BLaER1 (cell line): Measurements from ENCODE around the gene NDST4.

Experiments
- H3K27ac ChIP-seq: shearing (Covaris generic); formaldehyde crosslinking; 2 replicates; pipeline ENCODE4 v1.8.1; 2022
- H3K27me3 ChIP-seq: shearing (Covaris generic); formaldehyde crosslinking; 2 replicates; pipeline ENCODE4 v1.8.1; 2022
- H3K36me3 ChIP-seq: shearing (Covaris generic); formaldehyde crosslinking; 2 replicates; pipeline ENCODE4 v1.8.1; 2022
- H3K4me1 ChIP-seq: shearing (Covaris generic); formaldehyde crosslinking; 2 replicates; pipeline ENCODE4 v1.8.1; 2022
- H3K4me2 ChIP-seq: shearing (Covaris generic); formaldehyde crosslinking; 2 replicates; pipeline ENCODE4 v1.8.1; 2022
- H3K4me3 ChIP-seq: shearing (Covaris generic); formaldehyde crosslinking; 2 replicates; pipeline ENCODE4 v1.8.1; 2022
- H3K9ac ChIP-seq: shearing (Covaris generic); formaldehyde crosslinking; 2 replicates; pipeline ENCODE4 v1.8.1; 2022
- H3K9me3 ChIP-seq: shearing (Covaris generic); formaldehyde crosslinking; 2 replicates; pipeline ENCODE4 v1.8.1; 2022
- H4K20me1 ChIP-seq: shearing (Covaris generic); formaldehyde crosslinking; 2 replicates; pipeline ENCODE4 v1.8.1; 2022
- Cebpa-rat ChIP-seq: shearing (Covaris generic); IDR thresholded peaks from 2 replicates; pipeline ENCODE4 v1.8.1; 2022

The NDST4 gene

DNA sequence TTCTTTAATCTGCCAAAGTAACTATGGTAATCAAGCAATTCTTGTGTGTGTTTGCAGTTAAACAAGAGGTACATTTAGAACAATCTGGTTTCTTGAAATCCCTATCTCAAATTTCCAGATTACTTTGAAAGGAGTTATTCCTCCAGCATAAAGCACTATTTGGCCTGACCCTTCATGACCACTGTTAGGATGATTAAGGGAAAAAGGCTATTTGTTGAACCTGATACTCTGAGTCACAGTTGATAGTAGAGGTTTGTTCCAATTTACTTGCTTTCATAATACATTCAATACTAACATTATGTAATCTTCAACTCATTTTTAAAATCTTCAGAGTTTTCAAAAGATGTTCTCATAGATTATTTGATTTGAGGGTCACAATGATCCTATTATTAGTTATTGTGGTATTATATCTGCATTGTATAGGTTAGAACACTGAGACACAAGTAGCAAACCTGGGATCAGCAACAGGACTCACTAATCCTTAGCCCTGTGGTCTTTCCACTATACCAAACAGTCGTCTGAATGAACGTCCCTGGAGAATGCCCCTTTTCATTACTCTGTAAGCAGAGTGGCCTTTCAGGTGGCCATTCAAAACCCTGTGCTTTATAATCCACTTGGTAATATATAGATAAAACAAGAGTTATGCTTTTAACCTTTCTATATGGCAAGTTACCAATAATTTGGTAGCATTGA is 8.1 kb upstream of the NDST4 start:
- TF ChIP-seq Cebpa-rat, result no peak
- Histone ChIP-seq H4K20me1 (no peaks in the 10 kb centered on the region), H3K36me3 (no peaks in the 10 kb centered on the region), H3K27ac (no peak overlapping the region), H3K4me1 (no peaks in the 10 kb centered on the region), H3K9me3 (no peaks in the 10 kb centered on the region), H3K9ac (no peak overlapping the region), H3K27me3 (no peaks in the 10 kb centered on the region), H3K4me3 (no peak overlapping the region), H3K4me2 (no peak overlapping the region)

DNA sequence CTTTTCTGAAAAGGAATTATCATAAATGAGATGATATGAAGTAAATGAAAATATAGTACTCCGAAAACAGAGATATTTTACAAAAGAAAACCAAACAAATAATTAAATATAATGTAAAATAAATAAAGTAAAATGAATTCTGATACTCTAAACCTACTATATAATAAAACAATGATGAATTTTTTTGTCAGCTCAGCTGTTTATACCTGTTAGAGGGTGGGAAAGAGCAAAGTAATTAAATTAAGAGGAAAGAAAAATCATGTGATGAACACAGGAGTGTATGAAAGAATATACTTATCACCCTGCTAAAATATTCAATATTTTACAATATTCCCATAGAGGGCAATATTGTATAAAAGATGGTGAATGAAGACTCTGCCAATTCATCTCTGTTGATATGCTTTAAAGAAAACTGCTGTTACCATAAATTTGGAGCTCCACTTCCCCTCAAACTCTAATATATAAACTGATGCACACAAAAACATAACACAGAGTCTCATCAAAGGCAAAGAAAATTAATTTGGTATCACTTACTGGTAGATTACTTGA is 6.5 kb upstream of the NDST4 start:
- H3K27me3 ChIP-seq, result no peaks in the 10 kb centered on the region
- no peak overlapping the region for H3K4me2 ChIP-seq
- no peak overlapping the region for H3K4me3 ChIP-seq
- no peaks in the 10 kb centered on the region for H3K4me1 ChIP-seq
- no peak overlapping the region for H3K9ac ChIP-seq
- no peaks in the 10 kb centered on the region for H4K20me1 ChIP-seq
- no peak overlapping the region for H3K27ac ChIP-seq
- H3K9me3 ChIP-seq, result no peaks in the 10 kb centered on the region
- no peaks in the 10 kb centered on the region for H3K36me3 ChIP-seq
- TF ChIP-seq Cebpa-rat, result no peak

GRCh38 chr4:115117651-115118050 is 4.2 kb upstream of the NDST4 start:
- H3K9me3 ChIP-seq, result no peaks in the 10 kb centered on the region
- no peaks in the 10 kb centered on the region for H4K20me1 ChIP-seq
- no peaks in the 10 kb centered on the region for H3K4me1 ChIP-seq
- no peak overlapping the region for H3K4me2 ChIP-seq
- no peak overlapping the region for H3K4me3 ChIP-seq
- no peak for TF ChIP-seq Cebpa-rat
- no peaks in the 10 kb centered on the region for H3K27me3 ChIP-seq
- H3K9ac ChIP-seq, result no peak overlapping the region
- no peak overlapping the region for H3K27ac ChIP-seq
- H3K36me3 ChIP-seq, result no peaks in the 10 kb centered on the region

- Histone ChIP-seq H3K9me3 (no peaks in the 10 kb centered on the region), H3K4me3 (no peak overlapping the region), H3K9ac (no peak overlapping the region), H3K4me1 (no peaks in the 10 kb centered on the region), H3K27me3 (no peaks in the 10 kb centered on the region), H3K4me2 (no peak overlapping the region), H3K27ac (no peak overlapping the region), H4K20me1 (no peaks in the 10 kb centered on the region), H3K36me3 (no peaks in the 10 kb centered on the region)
- TF ChIP-seq Cebpa-rat, result no peak
Observed at GRCh38 chr4:115110191-115111181, 2.9 kb downstream of the NDST4 start.

GRCh38 chr4:115108850-115109249 is 4.6 kb downstream of the NDST4 start:
- H3K4me1 ChIP-seq, result no peaks in the 10 kb centered on the region
- no peak for TF ChIP-seq Cebpa-rat
- no peak overlapping the region for H3K27ac ChIP-seq
- H3K27me3 ChIP-seq, result no peaks in the 10 kb centered on the region
- H3K4me3 ChIP-seq, result no peak overlapping the region
- H3K36me3 ChIP-seq, result no peaks in the 10 kb centered on the region
- H3K9me3 ChIP-seq, result no peaks in the 10 kb centered on the region
- no peaks in the 10 kb centered on the region for H4K20me1 ChIP-seq
- H3K9ac ChIP-seq, result no peak overlapping the region
- no peak overlapping the region for H3K4me2 ChIP-seq

- Histone ChIP-seq H3K36me3 (no peaks in the 10 kb centered on the region), H4K20me1 (no peaks in the 10 kb centered on the region), H3K4me2 (no peak overlapping the region), H3K4me3 (no peak overlapping the region), H3K27me3 (no peaks in the 10 kb centered on the region), H3K4me1 (no peaks in the 10 kb centered on the region), H3K9ac (no peak overlapping the region), H3K9me3 (no peaks in the 10 kb centered on the region), H3K27ac (no peak overlapping the region)
- TF ChIP-seq Cebpa-rat, result no peak
Observed at GRCh38 chr4:115107411-115107810, 6.0 kb downstream of the NDST4 start.

GRCh38 chr4:115101675-115102074 is 11.7 kb downstream of the NDST4 start:
- no peak overlapping the region for H3K27ac ChIP-seq
- H3K9ac ChIP-seq, result no peak overlapping the region
- no peak for TF ChIP-seq Cebpa-rat
- no peak overlapping the region for H3K4me2 ChIP-seq
- H3K4me1 ChIP-seq, result no peaks in the 10 kb centered on the region
- H3K9me3 ChIP-seq, result no peaks in the 10 kb centered on the region
- no peak overlapping the region for H3K4me3 ChIP-seq
- no peaks in the 10 kb centered on the region for H3K27me3 ChIP-seq
- H3K36me3 ChIP-seq, result no peaks in the 10 kb centered on the region
- H4K20me1 ChIP-seq, result no peaks in the 10 kb centered on the region

- no peaks in the 10 kb centered on the region for H3K4me1 ChIP-seq
- H3K9me3 ChIP-seq, result no peaks in the 10 kb centered on the region
- H4K20me1 ChIP-seq, result no peaks in the 10 kb centered on the region
- no peak overlapping the region for H3K9ac ChIP-seq
- H3K27ac ChIP-seq, result no peak overlapping the region
- H3K27me3 ChIP-seq, result no peaks in the 10 kb centered on the region
- no peak overlapping the region for H3K4me2 ChIP-seq
- TF ChIP-seq Cebpa-rat, result no peak
- no peaks in the 10 kb centered on the region for H3K36me3 ChIP-seq
- no peak overlapping the region for H3K4me3 ChIP-seq
Observed at GRCh38 chr4:115090483-115091075, 22.8 kb downstream of the NDST4 start.

DNA sequence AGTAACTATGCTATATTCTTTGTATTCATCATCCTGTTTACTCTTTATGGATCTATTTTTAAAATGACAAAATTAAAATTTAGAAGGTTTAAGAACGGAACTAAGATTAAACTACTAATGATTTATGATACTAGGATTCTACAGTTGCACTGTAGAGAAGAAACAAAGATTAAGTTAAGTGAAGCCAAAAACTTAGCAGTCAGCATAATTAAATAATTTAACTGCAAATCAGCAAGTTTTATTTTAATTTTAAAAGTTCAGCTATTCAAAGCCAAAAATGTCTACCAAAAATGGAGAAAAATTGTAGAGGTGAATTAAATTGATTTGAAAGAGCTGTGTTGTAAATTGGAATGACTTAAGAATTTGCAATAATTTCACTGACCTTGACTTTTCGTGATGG is 30.8 kb downstream of the NDST4 start:
- Histone ChIP-seq H3K27me3 (no peaks in the 10 kb centered on the region), H3K27ac (no peak overlapping the region), H3K9me3 (peaks cover 13% of the 10 kb centered on the region), H3K4me1 (no peaks in the 10 kb centered on the region), H4K20me1 (no peaks in the 10 kb centered on the region), H3K4me3 (no peak overlapping the region), H3K4me2 (no peak overlapping the region), H3K9ac (no peak overlapping the region), H3K36me3 (no peaks in the 10 kb centered on the region)
- TF ChIP-seq Cebpa-rat, result no peak
